Osteoblast (primary cell): ENCODE measurements around the gene UBTD1. TPM values are rescaled to one million over a fixed set of nuclear protein-coding genes. Genes with fewer than 3 reads are reported as not detected.

Source experiments
- DNase-seq: peaks from one replicate; pipeline ENCODE4 v3.0.0; 2011; ENCODE audit warnings: low spot score, mixed read lengths; ENCODE audit not compliant: insufficient read length; ENCODE audit errors: missing footprints
- H2AFZ ChIP-seq: 2 replicates; pipeline ENCODE4 v1.6.0; 2011; ENCODE audit warnings: mild to moderate bottlenecking, low read length
- H3K27ac ChIP-seq: 2 replicates; pipeline ENCODE4 v1.5.1; 2011; ENCODE audit warnings: mild to moderate bottlenecking, low read depth, low read length, moderate library complexity
- H3K27me3 ChIP-seq: 2 replicates; pipeline ENCODE4 v1.6.0; 2012; ENCODE audit warnings: mild to moderate bottlenecking, control low read depth, inconsistent platforms, low read length, moderate library complexity; ENCODE audit not compliant: insufficient read depth
- H3K36me3 ChIP-seq: 2 replicates; pipeline ENCODE4 v1.5.1; 2011; ENCODE audit warnings: mild to moderate bottlenecking, low read length, control low read depth, moderate library complexity; ENCODE audit not compliant: insufficient read depth
- H3K4me1 ChIP-seq: 2 replicates; pipeline ENCODE4 v1.5.1; 2011; ENCODE audit warnings: mild to moderate bottlenecking, low read length, control low read depth, moderate library complexity; ENCODE audit not compliant: insufficient read depth
- H3K4me2 ChIP-seq: 2 replicates; pipeline ENCODE4 v1.6.0; 2011; ENCODE audit warnings: mild to moderate bottlenecking, low read length; ENCODE audit not compliant: insufficient read depth
- H3K4me3 ChIP-seq: fragments of 200-600 bp; sonication (generic); 3 replicates; pipeline ENCODE4 v1.5.1; 2012; ENCODE audit warnings: mild to moderate bottlenecking, low read length, inconsistent platforms; ENCODE audit not compliant: insufficient read depth
- H3K79me2 ChIP-seq: 2 replicates; pipeline ENCODE4 v1.6.0; 2012; ENCODE audit warnings: mild to moderate bottlenecking, low read length, control low read depth, inconsistent platforms; ENCODE audit not compliant: insufficient read depth
- H3K9me3 ChIP-seq: 2 replicates; pipeline ENCODE4 v1.5.1; 2011; ENCODE audit warnings: low read depth, low read length, control low read depth
- H4K20me1 ChIP-seq: 2 replicates; pipeline ENCODE4 v1.6.0; 2012; ENCODE audit warnings: mild to moderate bottlenecking, low read length, control low read depth; ENCODE audit not compliant: insufficient read depth
- CTCF ChIP-seq: IDR thresholded peaks from 2 replicates; pipeline ENCODE4 v1.5.1; 2011; ENCODE audit warnings: mild to moderate bottlenecking, low read depth, low read length, moderate library complexity; ENCODE audit errors: extremely low read depth
- total RNA-seq: library from RNA; depleted of rRNA; stranded (reverse); fragments of >200 nt; gene quantifications from 2 replicates; pipeline ENCODE4 v1.2.3, GENCODE V29; 2012

Gene UBTD1
- total RNA-seq, 1 donor = 29.0 TPM

DNA sequence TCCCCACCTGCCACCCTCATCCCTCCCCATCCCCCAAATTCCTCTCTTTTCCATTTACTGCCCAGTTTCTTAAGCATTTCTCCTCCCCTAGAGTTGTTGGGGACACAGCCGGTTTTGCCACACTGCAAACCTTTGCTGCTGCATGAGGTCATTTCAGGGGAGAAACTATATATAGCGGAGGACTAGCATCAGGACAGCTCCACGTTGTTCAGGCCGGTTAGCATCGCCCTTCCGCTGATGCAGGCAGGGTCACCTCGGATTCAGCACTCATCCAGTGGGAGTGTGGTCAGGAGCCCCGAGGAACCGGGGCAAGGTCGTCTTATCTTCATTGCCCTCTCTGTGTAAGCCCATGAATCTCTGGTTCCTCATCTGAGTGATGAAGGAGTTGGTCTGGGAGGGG, 15.6 kb downstream of the UBTD1 start:
- Histone ChIP-seq H3K9me3 (no peaks in the 10 kb centered on the region), H3K4me1 (peaks cover 13% of the 10 kb centered on the region), H3K27ac (no peak overlapping the region), H4K20me1 (peaks cover 87% of the 10 kb centered on the region), H3K79me2 (peaks cover 88% of the 10 kb centered on the region), H3K4me2 (no peak overlapping the region), H2AFZ (no peak overlapping the region), H3K36me3 (no peaks in the 10 kb centered on the region), H3K27me3 (no peaks in the 10 kb centered on the region), H3K4me3 (no peak overlapping the region)
- no peak for TF ChIP-seq CTCF
- DNase-seq = peak; percentile 43

- Histone ChIP-seq H2AFZ (no peak overlapping the region), H3K27me3 (no peaks in the 10 kb centered on the region), H3K4me1 (peaks cover 15% of the 10 kb centered on the region), H3K36me3 (no peaks in the 10 kb centered on the region), H3K4me2 (no peak overlapping the region), H4K20me1 (peaks cover 90% of the 10 kb centered on the region), H3K27ac (no peak overlapping the region), H3K9me3 (no peaks in the 10 kb centered on the region), H3K4me3 (no peak overlapping the region), H3K79me2 (peaks cover 92% of the 10 kb centered on the region)
- DNase-seq = peak; percentile 45
- TF ChIP-seq CTCF = no peak
Measured at GRCh38 chr10:97515271-97515978, 16.7 kb downstream of the UBTD1 start.

- Histone ChIP-seq H3K79me2 (peaks cover 92% of the 10 kb centered on the region), H2AFZ (no peak overlapping the region), H4K20me1 (peaks cover 89% of the 10 kb centered on the region), H3K9me3 (no peaks in the 10 kb centered on the region), H3K4me3 (no peak overlapping the region), H3K4me2 (no peak overlapping the region), H3K4me1 (peaks cover 15% of the 10 kb centered on the region), H3K27ac (no peak overlapping the region), H3K27me3 (no peaks in the 10 kb centered on the region), H3K36me3 (no peaks in the 10 kb centered on the region)
- no peak for TF ChIP-seq CTCF
- no peak for DNase-seq
Measured at GRCh38 chr10:97517096-97517750, 18.5 kb downstream of the UBTD1 start.

GRCh38 chr10:97517778-97518300, 19.1 kb downstream of the UBTD1 start:
- peaks cover 89% of the 10 kb centered on the region for H4K20me1 ChIP-seq
- peaks cover 15% of the 10 kb centered on the region for H3K4me1 ChIP-seq
- DNase-seq = no peak
- H3K79me2 ChIP-seq = peaks cover 94% of the 10 kb centered on the region
- no peaks in the 10 kb centered on the region for H3K27me3 ChIP-seq
- no peak overlapping the region for H3K27ac ChIP-seq
- no peaks in the 10 kb centered on the region for H3K9me3 ChIP-seq
- no peak overlapping the region for H3K4me3 ChIP-seq
- TF ChIP-seq CTCF = no peak
- H3K4me2 ChIP-seq = no peak overlapping the region
- H3K36me3 ChIP-seq = no peaks in the 10 kb centered on the region
- no peak overlapping the region for H2AFZ ChIP-seq
